Raji (cell line): ENCODE measurements around the gene GRIP1.

Experiments used
- POLR2A ChIP-seq: IDR thresholded peaks from 2 replicates; pipeline ENCODE4 v1.6.1; 2011; ENCODE audit warnings: low read depth, low read length, control low read depth; ENCODE audit not compliant: insufficient read depth

The GRIP1 gene

GRCh38 chr12:66627988-66628317, 50.9 kb downstream of the GRIP1 start:
- no peak for TF ChIP-seq POLR2A

GRCh38 chr12:66627270-66627987, 51.4 kb downstream of the GRIP1 start:
- TF ChIP-seq POLR2A: no peak

- TF ChIP-seq POLR2A: no peak
Observed at GRCh38 chr12:66624806-66625205, 54.1 kb downstream of the GRIP1 start.

DNA sequence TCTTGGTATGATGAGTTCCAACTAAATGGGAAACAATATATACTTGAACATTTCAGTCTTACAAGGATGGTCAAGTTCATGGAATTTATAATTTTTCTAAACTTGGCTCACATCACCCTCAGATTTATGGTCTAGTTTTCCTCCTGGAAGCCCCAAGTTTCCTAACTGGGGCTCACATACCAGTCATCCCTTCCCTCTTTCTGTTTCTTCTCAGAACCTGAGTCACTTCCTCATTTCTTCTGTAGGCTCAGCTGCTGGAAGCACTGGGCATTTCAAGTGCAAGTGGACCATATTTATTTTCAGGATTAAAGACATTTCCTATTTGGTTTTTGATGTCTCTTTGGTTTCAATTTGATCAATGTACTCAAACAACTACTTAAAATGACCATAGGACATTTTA, 55.4 kb downstream of the GRIP1 start:
- no peak for TF ChIP-seq POLR2A

DNA sequence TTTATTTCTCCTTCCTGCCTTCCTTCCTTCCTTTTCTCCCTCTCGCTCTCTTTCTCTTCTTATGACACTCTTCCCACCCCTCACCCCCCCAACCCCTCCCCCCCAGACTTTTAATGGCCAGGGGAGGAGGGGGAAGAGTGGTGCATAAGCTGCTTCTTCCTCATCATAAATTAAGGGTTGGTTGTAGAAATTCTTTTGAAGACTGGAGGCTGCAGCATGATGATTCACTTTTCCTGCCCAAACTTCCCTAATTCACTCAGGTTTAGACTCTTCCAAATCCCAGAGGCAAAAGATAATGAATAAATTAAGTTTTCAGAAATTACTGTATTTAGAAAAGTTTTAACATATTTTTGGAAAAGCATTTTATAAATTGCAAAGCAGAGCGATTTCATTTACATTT, 58.2 kb downstream of the GRIP1 start:
- no peak for TF ChIP-seq POLR2A

GRCh38 chr12:66620026-66620425, 58.9 kb downstream of the GRIP1 start:
- TF ChIP-seq POLR2A: no peak

DNA sequence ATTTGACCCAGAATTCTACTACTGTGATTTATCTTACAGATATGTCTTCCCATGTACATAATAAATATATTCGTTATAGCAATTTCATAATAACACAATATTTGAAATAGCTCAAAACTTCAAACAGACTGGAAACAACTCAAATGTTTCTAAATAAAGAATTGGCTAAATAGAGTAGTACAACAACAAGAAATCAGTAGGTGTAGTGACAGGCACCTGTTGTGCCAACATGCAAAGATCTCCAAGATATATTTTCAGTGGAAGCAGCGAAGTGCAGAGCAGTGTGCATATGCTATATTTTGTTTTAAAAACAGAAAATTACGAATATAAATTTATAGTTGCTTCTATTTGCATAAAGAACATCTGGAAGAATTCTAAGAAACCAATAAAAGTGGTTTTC, 60.9 kb downstream of the GRIP1 start:
- TF ChIP-seq POLR2A: no peak

GRCh38 chr12:66612090-66612775, 66.6 kb downstream of the GRIP1 start:
- no peak for TF ChIP-seq POLR2A

- TF ChIP-seq POLR2A: no peak
Observed at GRCh38 chr12:66607147-66607546, 71.7 kb downstream of the GRIP1 start.

GRCh38 chr12:66605293-66605692, 73.6 kb downstream of the GRIP1 start:
- no peak for TF ChIP-seq POLR2A

GRCh38 chr12:66603981-66604479, 74.8 kb downstream of the GRIP1 start:
- TF ChIP-seq POLR2A: no peak

- no peak for TF ChIP-seq POLR2A
Observed at GRCh38 chr12:66603461-66603860, 75.4 kb downstream of the GRIP1 start.

GRCh38 chr12:66602483-66603143, 76.3 kb downstream of the GRIP1 start:
- no peak for TF ChIP-seq POLR2A

DNA sequence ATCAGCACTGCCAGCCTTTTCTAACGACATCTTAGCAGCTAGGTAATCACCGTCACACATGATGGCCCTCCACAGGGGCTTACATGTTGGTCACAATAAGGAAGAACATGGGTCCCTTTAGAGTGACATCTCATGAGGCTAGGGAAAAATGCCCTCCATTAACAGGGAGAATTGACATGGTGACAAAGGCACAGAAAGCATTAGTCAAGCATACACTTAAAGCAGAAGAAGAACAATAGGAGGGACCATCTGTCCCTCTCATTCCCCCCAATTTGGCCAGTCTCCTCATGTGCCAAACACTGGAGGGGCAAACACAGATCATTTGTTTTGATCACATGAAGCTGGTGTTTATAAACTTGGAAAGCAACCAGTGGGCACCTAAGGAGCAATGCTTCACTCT, 78.0 kb downstream of the GRIP1 start:
- TF ChIP-seq POLR2A: no peak

GRCh38 chr12:66599816-66600215, 79.1 kb downstream of the GRIP1 start:
- TF ChIP-seq POLR2A: no peak

GRCh38 chr12:66598608-66599007, 80.3 kb downstream of the GRIP1 start:
- TF ChIP-seq POLR2A: no peak
